Keratinocyte (primary cell): ENCODE results near the gene SATB2.

Source experiments
- EZH2 ChIP-seq: IDR thresholded peaks from one replicate; pipeline ENCODE4 v1.6.1; 2012; ENCODE audit warnings: inconsistent platforms, mild to moderate bottlenecking, low read length, moderate library complexity
- TF ChIP-seq, protein P1 (sequence below), 3 experiments: IDR thresholded peaks in 1 of 3; conservative IDR thresholded peaks in 1 of 3; optimal IDR thresholded peaks in 1 of 3; 2 replicates in 2 of 3; 3 replicates in 1 of 3; pipeline versions ENCODE3 to v1.5.1; 2011; ENCODE audit warnings: low read length in 3 of 3, mild to moderate bottlenecking in 3 of 3, moderate library complexity in 2 of 3, control low read depth in 1 of 3, inconsistent platforms in 1 of 3; ENCODE audit not compliant: insufficient read depth in 2 of 3; ENCODE audit errors: extremely low read depth in 1 of 3

GRCh38 chr2:199458009-199458805 is 468 bp upstream of the SATB2 start:
- TF ChIP-seq, protein P1, sequence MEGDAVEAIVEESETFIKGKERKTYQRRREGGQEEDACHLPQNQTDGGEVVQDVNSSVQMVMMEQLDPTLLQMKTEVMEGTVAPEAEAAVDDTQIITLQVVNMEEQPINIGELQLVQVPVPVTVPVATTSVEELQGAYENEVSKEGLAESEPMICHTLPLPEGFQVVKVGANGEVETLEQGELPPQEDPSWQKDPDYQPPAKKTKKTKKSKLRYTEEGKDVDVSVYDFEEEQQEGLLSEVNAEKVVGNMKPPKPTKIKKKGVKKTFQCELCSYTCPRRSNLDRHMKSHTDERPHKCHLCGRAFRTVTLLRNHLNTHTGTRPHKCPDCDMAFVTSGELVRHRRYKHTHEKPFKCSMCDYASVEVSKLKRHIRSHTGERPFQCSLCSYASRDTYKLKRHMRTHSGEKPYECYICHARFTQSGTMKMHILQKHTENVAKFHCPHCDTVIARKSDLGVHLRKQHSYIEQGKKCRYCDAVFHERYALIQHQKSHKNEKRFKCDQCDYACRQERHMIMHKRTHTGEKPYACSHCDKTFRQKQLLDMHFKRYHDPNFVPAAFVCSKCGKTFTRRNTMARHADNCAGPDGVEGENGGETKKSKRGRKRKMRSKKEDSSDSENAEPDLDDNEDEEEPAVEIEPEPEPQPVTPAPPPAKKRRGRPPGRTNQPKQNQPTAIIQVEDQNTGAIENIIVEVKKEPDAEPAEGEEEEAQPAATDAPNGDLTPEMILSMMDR (optimal IDR thresholded peaks at IDR 0.05 in 1 of 3, IDR thresholded peaks at IDR 0.05 in 1 of 3, conservative IDR thresholded peaks at IDR 0.05 in 1 of 3; ENCODE audit: extremely low read depth in 1 of 3, insufficient read depth in 2 of 3, low read length in 3 of 3) = no peak
- no peak for TF ChIP-seq EZH2
